CD8-positive, alpha-beta memory T cell (primary cell): ENCODE data around the gene OR6S1. TPM values are rescaled to one million over a fixed set of nuclear protein-coding genes. Genes with fewer than 3 reads are reported as not detected.

Source experiments
- CTCF ChIA-PET: fragments of 350-600 bp; sonication (Branson Sonifier 250); formaldehyde crosslinking; loops from one replicate; lab custom pipeline; 2021; ENCODE audit warnings: antibody characterized with exemption; lab: Charles Lee
- POLR2A ChIA-PET: fragments of 350-600 bp; sonication (Branson Sonifier 250); formaldehyde crosslinking; loops from one replicate; lab custom pipeline; 2021; ENCODE audit warnings: antibody characterized with exemption; lab: Charles Lee
- DNase-seq, 5 donors: peaks; one replicate each; pipeline versions ENCODE4 v3.0.0 to v3.0.0-alpha.2; 2020 to 2022; ENCODE audit warnings: mixed read lengths in 1 of 5
- H3K27ac ChIP-seq: one replicate; pipeline ENCODE4 v1.7.0; 2013; ENCODE audit warnings: low read depth, mild to moderate bottlenecking, low read length, moderate library complexity
- H3K27me3 ChIP-seq: 2 replicates; pipeline ENCODE4 v1.7.0; 2013; ENCODE audit warnings: low read length, mild to moderate bottlenecking; ENCODE audit not compliant: insufficient read depth, poor library complexity, severe bottlenecking
- H3K36me3 ChIP-seq: 2 replicates; pipeline ENCODE4 v1.7.0; 2013; ENCODE audit warnings: mild to moderate bottlenecking, low read length, moderate library complexity; ENCODE audit not compliant: insufficient read depth
- H3K4me1 ChIP-seq: 2 replicates; pipeline ENCODE4 v1.7.0; 2013; ENCODE audit warnings: mild to moderate bottlenecking, low read length, moderate library complexity; ENCODE audit not compliant: insufficient read depth
- H3K4me3 ChIP-seq: 2 replicates; pipeline ENCODE4 v1.7.0; 2013; ENCODE audit warnings: mild to moderate bottlenecking, low read length
- H3K9me3 ChIP-seq: 2 replicates; pipeline ENCODE4 v1.7.0; 2013; ENCODE audit warnings: mild to moderate bottlenecking, low read length
- H3K27ac Mint-ChIP-seq, 8 donors: one replicate each; pipeline ENCODE4 v1.8.0; 2020 to 2021; ENCODE audit warnings: mixed read lengths in 8 of 8, mild to moderate bottlenecking in 6 of 8, inconsistent platforms in 3 of 8, moderate library complexity in 3 of 8
- H3K27me3 Mint-ChIP-seq, 2 donors: one replicate each; pipeline ENCODE4 v1.8.0; 2020 to 2021; ENCODE audit warnings: mixed read lengths in 2 of 2, mild to moderate bottlenecking in 1 of 2, moderate library complexity in 1 of 2
- H3K36me3 Mint-ChIP-seq, 3 donors: one replicate each; pipeline ENCODE4 v1.8.0; 2020 to 2021; ENCODE audit warnings: mixed read lengths in 3 of 3, inconsistent platforms in 1 of 3, mild to moderate bottlenecking in 1 of 3
- H3K4me1 Mint-ChIP-seq, 3 donors: one replicate each; pipeline ENCODE4 v1.8.0; 2020 to 2021; ENCODE audit warnings: mixed read lengths in 3 of 3, inconsistent platforms in 1 of 3, mild to moderate bottlenecking in 1 of 3
- H3K4me3 Mint-ChIP-seq, 7 donors: one replicate each; pipeline ENCODE4 v1.8.0; 2020 to 2021; ENCODE audit warnings: mixed read lengths in 7 of 7, mild to moderate bottlenecking in 6 of 7, moderate library complexity in 4 of 7, inconsistent platforms in 2 of 7
- H3K9me3 Mint-ChIP-seq, 5 donors: one replicate each; pipeline ENCODE4 v1.8.0; 2020 to 2022; ENCODE audit warnings: mixed read lengths in 5 of 5, mild to moderate bottlenecking in 3 of 5, moderate library complexity in 2 of 5, inconsistent platforms in 1 of 5
- polyA plus RNA-seq: library from polyadenylated mRNA; unstranded; fragments of 300-500 nt; fragmentation: Illumina TruSeq; gene quantifications from one replicate; pipeline ENCODE4 v1.2.3, GENCODE V29; 2021
- total RNA-seq, 2 experiments: library from RNA; stranded (reverse); gene quantifications; one replicate each; pipeline ENCODE4 v1.2.3, GENCODE V29; 2021

OR6S1 gene
- total and polyA plus RNA-seq, 3 experiments from 2014 or later, result not detected

DNA sequence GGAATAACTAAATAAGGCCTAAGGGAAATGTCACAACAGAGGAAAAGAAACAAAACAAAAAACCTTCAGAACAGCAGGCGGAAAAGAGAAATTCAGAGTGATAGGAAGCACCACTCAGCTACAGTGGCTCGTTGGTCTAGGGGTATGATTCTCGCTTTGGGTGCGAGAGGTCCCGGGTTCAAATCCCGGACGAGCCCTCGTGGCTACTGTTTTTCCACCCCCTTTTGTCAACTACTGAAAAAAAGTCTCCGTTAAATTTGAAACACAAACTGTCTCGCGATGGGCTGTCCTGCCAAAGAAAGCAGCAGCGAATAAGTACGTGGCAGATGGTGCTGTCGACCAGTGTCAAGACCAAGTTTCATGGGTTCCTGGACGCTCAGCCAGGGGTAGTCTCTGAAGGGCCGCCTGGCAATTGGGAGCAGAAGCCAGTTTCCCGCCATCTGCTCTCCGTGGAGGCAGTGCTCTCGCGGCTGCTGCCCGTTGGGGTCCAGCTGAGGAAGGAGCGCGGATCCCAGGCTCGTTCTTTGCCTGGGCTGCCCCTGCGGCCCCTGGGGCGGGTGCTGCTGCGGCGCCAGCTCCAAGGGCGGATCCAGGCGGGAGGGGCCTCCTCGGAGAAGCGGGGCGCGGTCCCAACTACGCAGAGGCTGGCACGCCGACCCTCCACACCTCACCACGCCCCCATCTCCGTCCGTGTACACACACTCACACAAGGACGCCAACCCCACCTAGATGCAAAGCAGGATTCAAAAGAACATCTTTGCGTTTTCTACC lies 42.6 kb upstream of the OR6S1 start, which contains the start of gene RNASE4:
RNASE4 (plus strand) TSS at position 670 of the 771 bp plus-strand sequence. CDS start 14,812 bp downstream, outside the sequence.
- Mint-ChIP-seq H3K4me1 (peaks cover 6 to 10% (median 9%) of the 10 kb centered on the region in 3 donors), H3K27me3 (peaks cover 0 to 4% of the 10 kb centered on the region in 2 donors), H3K9me3 (no peaks in the 10 kb centered on the region), H3K36me3 (peaks cover 0 to 5% (median 0%) of the 10 kb centered on the region in 3 donors), H3K27ac (peak within 1 kb of the TSS in 5 of 8 donors; percentile 30 to 93 (median 55)), H3K4me3 (no peak within 1 kb of the TSS)
- CTCF ChIA-PET, result interaction anchor here (0.9 to 4.7 kb wide), 8 partner anchors 21 to 356 kb away, joined by 3 to 34 read pairs (median 8); partner anchors contain the start of gene PARP2
- Histone ChIP-seq H3K9me3 (no peaks in the 10 kb centered on the region), H3K27me3 (no peaks in the 10 kb centered on the region), H3K27ac (peak within 1 kb of the TSS; percentile 96), H3K4me1 (peaks cover 25% of the 10 kb centered on the region), H3K36me3 (no peaks in the 10 kb centered on the region), H3K4me3 (peak within 1 kb of the TSS; percentile 97)
- peak; percentile 64 to 88 (median 82) for DNase-seq
- POLR2A ChIA-PET, result interaction anchor here (0.7 to 4.4 kb wide), 5 partner anchors 21 to 341 kb away, joined by 3 to 31 read pairs (median 7); partner anchors contain the start of genes PARP2 and PIP4P1

DNA sequence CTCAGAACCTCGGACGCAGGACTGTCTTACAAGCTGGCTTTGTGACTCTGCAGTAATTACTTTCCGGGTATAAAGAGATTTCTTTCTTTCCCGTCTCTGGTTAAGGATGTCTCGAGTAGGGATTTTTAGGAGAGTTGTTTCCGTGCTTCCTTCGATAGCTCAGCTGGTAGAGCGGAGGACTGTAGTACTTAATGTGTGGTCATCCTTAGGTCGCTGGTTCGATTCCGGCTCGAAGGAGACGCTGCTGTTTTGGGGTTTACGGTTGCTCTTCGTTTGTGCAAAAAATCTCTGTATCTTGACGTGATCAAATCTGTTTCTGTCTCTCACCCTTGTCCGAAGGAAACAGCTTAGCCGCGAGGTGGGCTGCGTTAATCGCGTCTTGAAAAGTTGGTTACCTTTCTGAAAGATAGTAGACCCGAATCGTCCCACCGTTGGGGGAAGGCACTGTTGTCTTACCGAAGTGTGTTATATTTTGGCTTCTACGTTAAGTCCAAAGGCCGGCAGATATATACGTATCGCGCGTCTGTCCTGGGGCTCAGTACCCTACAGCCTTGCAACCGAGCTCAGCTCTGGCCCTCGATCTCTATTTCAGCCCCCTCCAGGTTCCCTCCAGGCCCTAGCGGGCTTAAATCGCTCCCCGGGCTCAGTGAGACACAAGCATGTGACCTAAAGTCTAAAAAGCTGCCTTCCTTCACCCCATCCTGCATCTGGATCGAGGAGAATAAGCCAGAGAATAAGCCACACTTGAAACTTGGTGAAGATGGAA lies 41.8 kb upstream of the OR6S1 start:
- peaks cover 0 to 4% of the 10 kb centered on the region in 2 donors for H3K27me3 Mint-ChIP-seq
- Histone ChIP-seq H3K4me1 (peaks cover 25% of the 10 kb centered on the region), H3K27ac (peak overlapping the region; percentile 96), H3K36me3 (no peaks in the 10 kb centered on the region), H3K27me3 (no peaks in the 10 kb centered on the region), H3K9me3 (no peaks in the 10 kb centered on the region), H3K4me3 (peak overlapping the region; percentile 97)
- H3K27ac Mint-ChIP-seq, result no peak overlapping the region
- no peak overlapping the region for H3K4me3 Mint-ChIP-seq
- peak; percentile 48 to 84 (median 78) for DNase-seq
- ChIA-PET CTCF (interaction anchor here (0.9 to 4.7 kb wide), 10 partner anchors 15 to 355 kb away, joined by 3 to 35 read pairs (median 8); partner anchors contain the start of gene PARP2), POLR2A (interaction anchor here (1.3 to 4.4 kb wide), 5 partner anchors 20 to 342 kb away, joined by 4 to 31 read pairs (median 7); partner anchors contain the start of genes PARP2 and PIP4P1)
- H3K9me3 Mint-ChIP-seq, result no peaks in the 10 kb centered on the region
- H3K4me1 Mint-ChIP-seq, result peaks cover 6 to 10% (median 9%) of the 10 kb centered on the region in 3 donors
- H3K36me3 Mint-ChIP-seq, result peaks cover 0 to 5% (median 0%) of the 10 kb centered on the region in 3 donors

DNA sequence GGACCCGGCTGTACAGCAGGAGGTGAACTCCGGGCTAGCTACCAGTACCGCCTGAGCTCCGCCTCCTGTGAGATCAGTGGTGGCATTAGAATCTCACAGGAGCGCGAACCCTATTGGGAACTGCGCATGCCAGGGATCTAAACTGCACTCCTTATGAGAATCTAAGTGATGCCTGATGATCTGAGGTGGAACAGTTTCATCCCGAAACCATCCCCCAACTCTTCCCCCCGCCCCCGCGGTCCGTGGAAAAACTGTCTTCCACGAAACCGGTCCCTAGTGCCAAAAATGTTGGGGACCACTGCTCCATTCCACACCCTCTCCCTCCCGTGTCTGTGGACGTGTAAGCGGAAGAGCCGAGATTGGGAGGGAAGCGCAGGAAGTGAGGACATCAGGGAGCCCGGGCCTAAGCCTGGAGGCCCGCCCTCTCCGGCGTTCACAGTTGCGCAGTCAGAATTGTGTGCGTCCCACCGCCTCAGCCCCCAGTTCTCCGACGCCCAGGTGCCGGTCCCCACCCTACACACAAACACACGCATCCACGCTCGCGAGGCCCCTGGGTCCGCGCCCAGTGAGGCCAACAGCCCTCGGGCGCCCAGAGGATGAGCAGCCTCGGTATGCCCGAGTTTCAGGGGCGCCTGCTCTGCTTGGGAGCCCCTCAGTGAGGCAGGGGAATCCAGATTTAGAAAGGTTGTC lies 41.1 kb upstream of the OR6S1 start:
- no peak overlapping the region for H3K4me3 Mint-ChIP-seq
- H3K27ac ChIP-seq, result peak overlapping the region; percentile 96
- H3K36me3 Mint-ChIP-seq, result peaks cover 0 to 5% (median 0%) of the 10 kb centered on the region in 3 donors
- peaks cover 6 to 10% (median 9%) of the 10 kb centered on the region in 3 donors for H3K4me1 Mint-ChIP-seq
- no peak overlapping the region for H3K27ac Mint-ChIP-seq
- peaks cover 25% of the 10 kb centered on the region for H3K4me1 ChIP-seq
- H3K4me3 ChIP-seq, result peak overlapping the region; percentile 97
- no peaks in the 10 kb centered on the region for H3K9me3 Mint-ChIP-seq
- ChIA-PET POLR2A (interaction anchor here (0.9 to 4.4 kb wide), 9 partner anchors 20 to 341 kb away, joined by 3 to 31 read pairs (median 7); partner anchors contain the start of genes PARP2 and PIP4P1), CTCF (interaction anchor here (0.9 to 4.7 kb wide), 18 partner anchors 9 to 355 kb away, joined by 3 to 35 read pairs (median 6); partner anchors contain the start of gene PARP2)
- no peaks in the 10 kb centered on the region for H3K27me3 ChIP-seq
- no peaks in the 10 kb centered on the region for H3K9me3 ChIP-seq
- peak; percentile 70 to 89 (median 81) for DNase-seq
- H3K36me3 ChIP-seq, result no peaks in the 10 kb centered on the region
- peaks cover 0 to 4% of the 10 kb centered on the region in 2 donors for H3K27me3 Mint-ChIP-seq

DNA sequence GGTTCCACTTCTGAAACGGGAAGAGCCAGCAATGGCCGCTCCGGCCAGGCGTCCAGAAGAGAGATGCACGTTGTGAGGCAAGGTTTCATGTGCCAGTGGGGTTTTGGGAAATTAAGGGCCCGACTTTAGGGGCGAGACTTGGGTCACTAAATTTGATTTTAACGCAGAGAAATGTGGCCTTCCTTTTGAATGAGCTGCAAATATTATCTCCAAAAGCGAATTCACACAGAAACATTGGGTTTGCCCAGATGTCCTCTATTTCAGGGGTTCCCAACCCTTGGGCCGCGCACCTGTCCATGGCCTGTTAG lies 40.6 kb upstream of the OR6S1 start:
- Histone ChIP-seq H3K4me1 (peaks cover 25% of the 10 kb centered on the region), H3K4me3 (peak overlapping the region; percentile 97), H3K36me3 (no peaks in the 10 kb centered on the region), H3K27me3 (no peaks in the 10 kb centered on the region), H3K27ac (peak overlapping the region; percentile 96), H3K9me3 (no peaks in the 10 kb centered on the region)
- ChIA-PET POLR2A (interaction anchor here (0.8 to 4.4 kb wide), 9 partner anchors 21 to 341 kb away, joined by 3 to 31 read pairs (median 4); partner anchors contain the start of genes APEX1, OSGEP, PARP2 and PIP4P1), CTCF (interaction anchor here (1.0 to 4.7 kb wide), 15 partner anchors 9 to 354 kb away, joined by 3 to 35 read pairs (median 5); partner anchors contain the start of gene PARP2)
- H3K4me3 Mint-ChIP-seq, result no peak overlapping the region
- peaks cover 0 to 4% of the 10 kb centered on the region in 2 donors for H3K27me3 Mint-ChIP-seq
- no peak overlapping the region for H3K27ac Mint-ChIP-seq
- peaks cover 6 to 10% (median 9%) of the 10 kb centered on the region in 3 donors for H3K4me1 Mint-ChIP-seq
- H3K9me3 Mint-ChIP-seq, result no peaks in the 10 kb centered on the region
- H3K36me3 Mint-ChIP-seq, result peaks cover 0 to 5% (median 0%) of the 10 kb centered on the region in 3 donors
- DNase-seq, result no peak

DNA sequence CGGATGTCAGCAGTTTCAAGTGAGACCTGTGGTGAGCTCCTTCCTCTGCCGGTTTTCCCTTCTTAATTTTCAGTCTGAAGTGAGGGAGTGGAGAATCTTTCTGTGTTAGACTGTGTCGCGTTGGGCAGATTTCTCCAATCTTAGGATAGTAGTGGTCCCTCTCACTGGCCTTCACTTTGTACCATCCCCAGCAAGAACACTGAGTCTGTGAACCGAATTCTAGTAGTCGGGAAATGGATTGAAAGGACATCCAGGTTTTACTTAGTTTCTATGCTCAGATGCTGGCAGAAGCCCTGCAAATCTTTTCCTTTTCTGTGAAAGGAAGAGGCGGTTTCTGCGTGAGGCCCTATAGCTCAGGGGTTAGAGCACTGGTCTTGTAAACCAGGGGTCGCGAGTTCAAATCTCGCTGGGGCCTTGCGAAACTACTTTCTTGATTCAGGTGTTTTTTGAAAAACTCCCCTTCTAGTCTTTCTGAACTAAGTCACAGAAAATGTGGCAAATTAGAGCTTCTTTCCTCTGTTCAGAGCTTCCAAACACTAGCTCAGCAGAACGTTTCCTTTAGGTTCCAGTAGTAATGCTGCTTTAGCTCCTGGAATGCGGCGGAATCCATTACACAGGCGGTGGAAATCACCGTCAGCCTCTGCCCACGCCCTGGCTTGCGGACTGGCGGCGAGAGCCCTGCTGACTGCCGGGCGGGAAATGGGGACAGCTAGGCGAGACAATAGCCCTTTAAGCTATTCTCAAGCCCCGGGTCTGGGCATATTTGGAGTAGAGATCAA lies 40.0 kb upstream of the OR6S1 start:
- Histone ChIP-seq H3K4me3 (peak overlapping the region; percentile 97), H3K27ac (peak overlapping the region; percentile 96), H3K9me3 (no peaks in the 10 kb centered on the region), H3K36me3 (no peaks in the 10 kb centered on the region), H3K27me3 (no peaks in the 10 kb centered on the region), H3K4me1 (peaks cover 25% of the 10 kb centered on the region)
- ChIA-PET CTCF (interaction anchor here (1.0 to 4.7 kb wide), 22 partner anchors 8 to 354 kb away, joined by 3 to 35 read pairs (median 5); partner anchors contain the start of gene PARP2), POLR2A (interaction anchor here (0.8 to 4.4 kb wide), 8 partner anchors 21 to 338 kb away, joined by 3 to 31 read pairs (median 6); partner anchors contain the start of genes APEX1, OSGEP, PARP2 and PIP4P1)
- peaks cover 0 to 5% (median 0%) of the 10 kb centered on the region in 3 donors for H3K36me3 Mint-ChIP-seq
- H3K4me3 Mint-ChIP-seq, result no peak overlapping the region
- peaks cover 0 to 4% of the 10 kb centered on the region in 2 donors for H3K27me3 Mint-ChIP-seq
- H3K9me3 Mint-ChIP-seq, result no peaks in the 10 kb centered on the region
- DNase-seq, result peak; percentile 67 to 92 (median 86)
- no peak overlapping the region for H3K27ac Mint-ChIP-seq
- H3K4me1 Mint-ChIP-seq, result peaks cover 6 to 10% (median 9%) of the 10 kb centered on the region in 3 donors

DNA sequence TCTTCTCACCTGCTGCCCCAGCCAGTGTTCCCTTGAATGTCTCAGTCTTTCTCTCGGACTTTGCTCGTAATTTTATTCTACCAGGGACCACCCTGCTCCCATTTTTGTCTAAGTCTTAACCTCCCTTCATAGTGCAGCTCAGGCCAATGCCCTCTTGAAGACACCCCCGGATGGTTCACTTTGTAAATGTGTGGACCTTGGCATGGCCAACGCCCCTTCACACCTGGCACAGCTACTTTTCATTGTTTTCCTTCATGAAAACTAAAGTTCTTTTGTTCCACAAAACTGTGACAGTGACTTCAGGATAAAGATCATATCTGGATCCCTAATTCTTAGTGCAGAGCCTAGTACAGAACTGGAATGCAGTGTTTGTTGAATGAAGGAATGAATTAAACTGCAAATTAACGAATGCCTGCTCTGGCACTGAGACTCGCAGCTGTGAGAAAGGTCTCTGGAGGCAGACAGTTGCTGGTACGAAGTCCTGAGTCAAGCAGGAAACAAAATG lies 39.4 kb upstream of the OR6S1 start:
- peak in 1 of 5 donors; percentile 70 for DNase-seq
- ChIA-PET CTCF (interaction anchor here (1.0 to 4.7 kb wide), 20 partner anchors 8 to 353 kb away, joined by 3 to 35 read pairs (median 5); partner anchors contain the start of gene PARP2), POLR2A (interaction anchor here (0.6 to 4.4 kb wide), 7 partner anchors 9 to 338 kb away, joined by 3 to 31 read pairs (median 7); partner anchors contain the start of genes PARP2 and PIP4P1)
- no peaks in the 10 kb centered on the region for H3K9me3 Mint-ChIP-seq
- Histone ChIP-seq H3K27ac (peak overlapping the region; percentile 96), H3K36me3 (no peaks in the 10 kb centered on the region), H3K4me1 (peaks cover 25% of the 10 kb centered on the region), H3K9me3 (no peaks in the 10 kb centered on the region), H3K27me3 (no peaks in the 10 kb centered on the region), H3K4me3 (peak overlapping the region; percentile 97)
- H3K27ac Mint-ChIP-seq, result no peak overlapping the region
- peaks cover 0 to 4% of the 10 kb centered on the region in 2 donors for H3K27me3 Mint-ChIP-seq
- H3K4me3 Mint-ChIP-seq, result no peak overlapping the region
- H3K36me3 Mint-ChIP-seq, result peaks cover 0 to 5% (median 0%) of the 10 kb centered on the region in 3 donors
- peaks cover 6 to 10% (median 9%) of the 10 kb centered on the region in 3 donors for H3K4me1 Mint-ChIP-seq
